GM21619 (cell line): ENCODE results near the gene DTX1.

Experiments used
- ATAC-seq: cut with Tn5 transposase; IDR thresholded peaks from one replicate; pipeline ENCODE4 v1.9.1; 2021; ENCODE audit not compliant: unreplicated experiment

The DTX1 gene

DNA sequence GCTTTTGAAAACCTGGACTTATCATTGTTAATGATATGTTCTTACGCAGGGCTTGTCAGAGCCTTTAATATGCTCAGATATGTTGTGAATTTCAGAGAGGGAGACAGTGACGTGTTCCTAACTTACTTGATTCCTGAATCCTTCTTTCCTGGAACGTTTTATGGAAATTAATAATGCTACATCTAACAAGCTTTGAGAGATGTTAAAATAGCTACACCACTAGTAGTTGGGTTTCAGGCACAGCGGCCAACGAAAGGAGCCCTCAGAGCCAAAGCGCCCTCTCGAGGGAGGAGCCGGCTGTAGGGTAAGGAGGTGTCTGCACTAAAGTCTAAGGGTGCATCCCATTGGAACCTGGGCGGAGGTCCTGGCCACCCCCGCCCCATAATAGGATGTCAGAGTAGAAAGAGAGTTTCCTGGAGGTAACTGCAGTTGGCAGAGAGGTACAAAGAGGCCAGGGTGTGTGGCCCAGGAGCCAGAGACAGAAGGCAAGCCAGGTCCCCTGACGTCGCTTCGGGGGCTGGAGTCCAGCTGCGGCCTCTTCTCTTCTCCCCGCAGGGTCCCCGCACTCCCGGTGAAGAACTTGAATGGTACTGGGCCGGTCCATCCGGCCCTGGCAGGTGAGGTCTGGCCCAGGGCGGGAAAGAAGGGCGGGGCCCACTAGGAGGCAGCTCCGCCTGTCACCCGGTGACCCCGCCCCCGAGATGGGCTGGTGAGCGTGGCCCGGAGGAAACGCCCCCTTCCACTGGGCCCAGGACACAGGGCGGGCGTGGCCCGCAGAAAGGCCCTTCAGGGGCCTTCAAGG is 36.3 kb downstream of the DTX1 start:
- ATAC-seq: no peak

DNA sequence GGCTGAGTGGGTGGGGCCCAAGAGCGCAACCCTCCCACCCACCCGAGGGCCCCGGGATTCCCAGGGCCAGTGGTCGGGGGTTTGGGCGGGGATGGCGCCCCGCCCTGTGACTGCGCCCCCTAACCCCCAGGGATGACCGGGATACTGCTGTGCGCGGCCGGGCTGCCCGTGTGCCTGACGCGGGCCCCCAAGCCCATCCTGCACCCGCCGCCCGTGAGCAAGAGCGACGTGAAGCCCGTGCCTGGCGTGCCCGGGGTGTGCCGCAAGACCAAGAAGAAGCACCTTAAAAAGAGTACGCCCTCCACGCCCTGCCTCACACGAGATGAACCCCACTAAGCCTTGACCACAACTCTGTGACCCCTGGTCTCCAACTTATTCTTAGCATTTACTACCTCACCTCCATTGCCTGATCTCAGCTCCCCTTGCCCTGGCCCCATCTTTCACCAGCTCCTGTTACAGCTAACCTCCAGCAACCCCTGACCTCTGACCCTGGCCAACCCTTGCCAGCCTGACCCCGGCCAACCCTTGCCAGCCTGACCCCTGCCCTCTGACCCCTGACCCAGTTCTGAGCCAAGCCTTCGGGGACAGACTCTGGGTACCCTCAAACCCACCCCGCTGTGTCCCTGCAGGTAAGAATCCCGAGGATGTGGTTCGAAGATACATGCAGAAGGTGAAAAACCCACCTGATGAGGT is 37.0 kb downstream of the DTX1 start:
- no peak for ATAC-seq

DNA sequence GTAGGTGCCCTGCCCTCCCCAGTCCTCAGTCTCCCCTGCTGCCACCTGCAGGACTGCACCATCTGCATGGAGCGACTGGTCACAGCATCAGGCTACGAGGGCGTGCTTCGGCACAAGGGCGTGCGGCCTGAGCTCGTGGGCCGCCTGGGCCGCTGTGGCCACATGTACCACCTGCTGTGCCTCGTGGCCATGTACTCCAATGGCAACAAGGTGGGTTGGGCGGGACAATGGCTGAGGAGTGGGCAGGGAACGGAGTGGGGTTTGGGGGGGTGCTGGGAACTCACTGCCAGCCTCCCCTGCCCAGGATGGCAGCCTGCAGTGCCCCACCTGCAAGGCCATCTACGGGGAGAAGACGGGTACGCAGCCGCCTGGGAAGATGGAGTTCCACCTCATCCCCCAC is 38.2 kb downstream of the DTX1 start:
- no peak for ATAC-seq

DNA sequence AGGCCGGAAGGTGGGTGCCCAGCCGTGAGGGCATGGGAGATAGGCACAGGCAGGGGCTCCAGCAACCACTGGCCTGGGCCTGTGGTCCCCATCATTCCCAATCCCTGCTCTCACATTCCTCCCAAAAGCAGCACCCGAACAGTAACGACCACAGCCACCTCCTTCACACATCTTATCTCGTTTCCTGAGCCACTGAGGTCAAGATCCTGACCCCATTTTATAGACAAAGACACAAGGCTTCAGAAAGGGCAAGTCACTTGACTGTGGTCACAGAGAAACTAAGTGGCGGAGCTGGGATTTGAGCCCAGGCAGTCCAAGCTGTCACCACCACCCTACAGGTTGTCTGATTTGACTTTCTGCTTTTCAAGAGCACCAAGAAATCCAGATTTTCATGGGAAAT is 38.9 kb downstream of the DTX1 start:
- no peak for ATAC-seq

DNA sequence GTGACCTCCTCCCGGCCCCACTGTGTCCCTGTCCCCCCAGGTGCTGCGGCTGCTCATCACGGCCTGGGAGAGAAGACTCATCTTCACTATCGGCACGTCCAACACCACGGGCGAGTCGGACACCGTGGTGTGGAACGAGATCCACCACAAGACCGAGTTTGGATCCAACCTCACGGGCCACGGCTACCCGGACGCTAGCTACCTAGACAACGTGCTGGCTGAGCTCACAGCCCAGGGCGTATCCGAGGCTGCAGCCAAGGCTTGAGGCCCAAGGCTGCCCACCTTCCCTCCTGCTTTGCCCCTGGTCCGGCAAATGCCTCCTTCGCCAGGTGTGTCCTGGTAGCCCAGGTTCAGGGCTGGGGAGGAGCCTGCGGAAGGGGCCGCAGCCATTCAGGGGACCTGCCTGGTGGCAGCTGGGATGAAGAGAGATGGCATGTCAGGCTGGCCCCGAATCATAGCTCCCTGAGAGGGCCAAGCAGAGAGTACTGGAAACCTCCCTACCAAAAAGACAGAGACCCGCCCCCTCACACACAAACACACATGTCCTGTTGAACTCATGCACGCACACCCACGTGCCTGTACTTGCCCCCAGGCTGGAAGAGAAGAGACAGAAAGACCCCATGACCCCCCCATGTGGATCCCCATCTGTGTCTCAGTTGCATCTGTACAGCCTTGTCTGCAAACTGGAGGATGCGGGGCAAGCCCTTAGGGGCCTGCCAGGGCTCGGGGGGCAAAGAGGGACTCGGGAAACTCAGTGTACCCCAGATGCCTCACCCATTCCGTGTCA is 40.3 kb downstream of the DTX1 start:
- ATAC-seq: no peak

DNA sequence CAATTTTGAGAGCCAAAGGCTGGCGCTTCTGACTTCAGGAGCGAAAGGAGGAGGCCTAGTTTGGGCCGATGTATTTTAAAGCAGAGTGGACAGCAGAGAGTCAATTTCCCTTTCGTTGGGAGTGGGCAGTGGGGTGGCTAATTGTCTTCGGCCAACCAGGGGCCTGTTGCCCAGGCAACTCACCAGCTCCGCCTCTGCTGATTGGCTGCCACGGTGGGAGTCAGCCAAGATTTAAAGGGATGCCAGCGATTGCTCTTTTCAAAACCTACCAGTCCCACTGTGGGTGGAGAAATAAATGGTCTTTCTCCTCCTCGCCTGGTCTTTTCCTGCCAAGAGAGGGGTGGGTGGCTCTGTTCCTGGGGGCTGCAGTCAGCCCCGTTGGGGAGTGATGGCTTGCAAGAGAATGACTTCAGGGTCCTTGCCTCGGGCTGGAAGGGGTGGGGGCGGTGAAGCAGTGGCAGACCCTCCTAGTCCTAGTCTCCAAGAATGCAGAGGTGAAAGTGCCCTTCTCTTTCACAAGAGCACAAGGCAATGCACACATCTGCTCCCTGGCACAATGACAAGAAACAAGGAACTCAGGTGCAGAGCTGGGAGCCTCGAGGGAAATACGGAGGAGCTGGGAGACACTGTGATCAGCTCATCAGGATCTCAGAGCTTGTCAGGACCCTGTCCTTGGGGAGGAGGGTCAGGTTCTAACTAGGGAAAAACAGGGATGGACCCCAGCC is 41.3 kb downstream of the DTX1 start:
- no peak for ATAC-seq

DNA sequence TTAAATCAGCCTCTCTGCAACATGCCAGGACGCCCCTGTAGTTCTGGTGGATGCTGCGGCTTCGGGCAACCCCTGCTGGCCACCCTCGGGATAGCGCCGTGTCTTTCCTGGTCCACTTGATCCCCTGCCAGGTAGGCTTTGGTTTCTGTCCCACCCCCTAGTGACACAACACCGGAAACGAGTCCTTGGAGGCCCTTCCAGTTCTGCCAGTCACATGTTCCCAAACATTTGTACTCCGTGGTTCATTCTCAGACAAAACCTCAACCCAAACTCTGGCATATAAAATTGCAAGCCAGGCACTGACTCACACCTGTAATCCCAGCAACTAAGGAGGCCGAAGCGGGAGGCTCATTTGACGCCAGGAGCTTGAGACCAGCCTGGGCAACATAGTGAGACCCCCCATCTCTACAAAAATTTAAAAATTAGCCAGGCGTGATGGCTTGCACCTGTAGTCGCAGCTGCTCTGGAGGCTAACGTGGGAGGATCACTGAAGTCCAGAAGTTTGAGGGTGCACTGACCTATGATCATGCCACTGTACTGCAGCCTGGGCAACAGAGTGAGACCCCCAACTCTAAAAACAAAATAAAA is 42.0 kb downstream of the DTX1 start:
- peak; percentile 72 for ATAC-seq

DNA sequence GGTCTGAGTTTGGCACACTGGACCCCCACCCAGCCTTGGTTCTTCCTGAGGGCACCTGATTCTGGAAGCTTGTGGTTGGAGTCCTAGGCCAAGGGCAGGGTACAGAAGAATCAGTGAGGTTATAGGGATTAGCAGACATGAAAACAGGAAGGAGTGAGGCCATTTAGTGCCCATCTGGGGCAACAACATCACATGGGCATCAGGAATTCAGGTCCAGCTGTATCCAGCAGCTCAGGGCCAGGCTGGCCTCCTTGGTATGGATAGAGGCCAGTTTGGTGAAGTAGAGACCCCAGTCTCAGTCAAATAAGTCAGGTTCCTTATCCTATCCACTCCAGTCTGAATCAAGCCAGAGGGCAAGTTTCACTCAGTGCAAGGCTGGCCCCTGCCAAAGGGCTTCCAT is 42.8 kb downstream of the DTX1 start:
- ATAC-seq: no peak

GRCh38 chr12:113099764-113100163 is 43.2 kb downstream of the DTX1 start:
- ATAC-seq: no peak

GRCh38 chr12:113101751-113102150 is 45.2 kb downstream of the DTX1 start:
- ATAC-seq: no peak

DNA sequence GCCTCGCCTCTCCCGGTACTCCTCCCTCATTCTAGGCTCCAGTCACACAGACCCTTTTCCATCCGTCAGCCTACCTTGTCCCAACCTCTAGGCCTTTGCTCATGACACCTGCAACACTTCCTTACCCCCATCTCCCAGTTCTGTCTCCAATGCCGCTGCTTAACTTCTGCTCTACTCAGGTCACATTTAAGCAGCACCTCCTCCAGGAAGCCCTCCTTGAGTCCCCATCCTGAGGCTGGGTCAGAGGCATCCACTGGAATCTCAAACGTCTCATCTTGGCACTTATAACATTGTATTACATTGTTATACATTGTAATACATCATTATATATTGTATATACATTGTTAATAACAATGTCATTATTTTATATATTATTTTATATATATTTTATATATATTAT is 46.3 kb downstream of the DTX1 start:
- ATAC-seq: no peak

- no peak for ATAC-seq
These were observed 47.4 kb downstream of the DTX1 start for GRCh38 chr12:113103756-113104450.

DNA sequence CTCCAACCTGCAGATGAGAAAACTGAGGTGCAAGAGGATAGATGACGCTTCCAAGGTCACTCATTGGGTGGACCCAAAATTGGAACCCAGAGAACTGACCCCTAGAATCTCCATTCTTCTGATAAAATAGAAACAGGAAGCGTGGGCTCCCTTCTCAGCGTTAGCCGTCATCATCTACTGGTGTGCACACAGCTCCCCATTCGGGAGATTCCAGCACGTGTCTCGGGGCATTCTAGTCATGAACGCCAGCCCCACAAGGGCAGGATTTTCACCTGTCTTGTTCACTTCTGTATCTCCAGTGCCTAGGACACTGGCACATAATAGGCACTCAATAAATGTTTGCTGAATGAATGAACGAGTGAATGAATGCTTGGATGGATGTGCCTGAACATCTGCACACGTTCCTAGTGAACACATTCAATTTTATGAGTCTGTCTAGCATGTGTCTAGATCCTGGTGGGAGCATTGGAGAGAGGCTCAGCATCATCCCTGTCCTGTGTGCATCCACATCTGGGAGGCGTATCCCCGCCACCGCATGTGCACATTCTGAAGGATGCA is 48.5 kb downstream of the DTX1 start:
- ATAC-seq: no peak

GRCh38 chr12:113105606-113106271 is 49.2 kb downstream of the DTX1 start:
- ATAC-seq: no peak

GRCh38 chr12:113106361-113106760 is 49.8 kb downstream of the DTX1 start:
- no peak for ATAC-seq

DNA sequence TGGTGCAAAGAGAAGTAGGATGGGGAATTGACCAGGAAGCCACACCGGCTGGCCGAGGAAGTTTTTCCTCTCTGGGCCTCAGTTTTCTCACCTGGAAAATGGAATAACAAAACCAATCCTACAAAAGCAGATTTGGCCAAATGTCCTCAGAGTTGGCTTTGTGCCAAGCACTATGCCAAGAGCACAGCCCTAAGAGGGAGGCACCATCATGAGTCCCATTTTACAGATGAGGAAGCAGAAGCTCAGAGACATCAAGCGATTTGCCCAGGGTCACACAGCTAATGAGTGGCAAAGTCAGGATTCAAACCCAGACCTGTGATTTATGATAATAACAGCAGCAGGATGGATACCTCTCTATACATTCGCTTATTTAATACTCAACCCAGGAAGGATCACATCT is 51.8 kb downstream of the DTX1 start:
- no peak for ATAC-seq

DNA sequence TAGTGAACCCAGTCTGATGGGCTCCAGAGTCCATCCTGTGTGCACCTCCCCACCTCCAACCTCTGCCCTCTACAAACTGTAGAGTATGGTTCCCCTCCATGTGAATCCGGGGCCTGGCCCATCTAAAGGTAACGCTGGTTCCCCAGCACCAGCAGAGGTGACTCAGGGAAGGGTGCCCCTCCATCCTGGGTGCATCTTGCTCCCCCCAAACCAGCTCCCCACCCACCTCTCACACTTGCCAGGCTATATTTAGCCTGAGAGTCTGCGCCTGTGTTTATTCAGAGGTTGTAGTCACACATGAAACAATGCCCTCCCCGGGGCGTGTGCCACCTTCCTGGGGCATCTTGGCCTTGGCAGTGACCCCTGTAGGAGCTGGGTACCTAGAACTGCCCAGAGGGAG is 52.8 kb downstream of the DTX1 start:
- ATAC-seq: no peak

- no peak for ATAC-seq
These were observed 53.5 kb downstream of the DTX1 start for GRCh38 chr12:113109872-113110599.

- no peak for ATAC-seq
These were observed 54.7 kb downstream of the DTX1 start for GRCh38 chr12:113111247-113111646.
